ENCODE data around the gene NVL.
"Not testable (repeated sequence)": the region's sequence is repeated elsewhere in the genome, so short reads cannot be mapped to it uniquely, and the experiment has no call there.

The NVL gene

GRCh38 chr1:224217655-224218623 lies 112.0 kb downstream of the NVL start:
- H3K4me1 ChIP-seq (ENCODE audit: control insufficient read depth, insufficient read depth, low read length) = peaks cover 4% of the 10 kb centered on the region
- H3K4me3 ChIP-seq (ENCODE audit: low read depth, low read length) = no peak overlapping the region
- no peak overlapping the region for H3K9ac ChIP-seq (ENCODE audit: low read depth, low read length)
- no peaks in the 10 kb centered on the region for H3K9me3 ChIP-seq (ENCODE audit: control insufficient read depth, insufficient read depth, low read length)
- no peaks in the 10 kb centered on the region for H3K27me3 ChIP-seq (ENCODE audit: control insufficient read depth, insufficient read depth, low read length)
- H3K36me3 ChIP-seq (ENCODE audit: control insufficient read depth, insufficient read depth, low read length) = no peaks in the 10 kb centered on the region

GRCh38 chr1:224216382-224216781 lies 113.6 kb downstream of the NVL start:
- H3K4me1 ChIP-seq (ENCODE audit: control insufficient read depth, insufficient read depth, low read length) = peaks cover 8% of the 10 kb centered on the region
- no peak overlapping the region for H3K9ac ChIP-seq (ENCODE audit: low read depth, low read length)
- H3K27me3 ChIP-seq (ENCODE audit: control insufficient read depth, insufficient read depth, low read length) = no peaks in the 10 kb centered on the region
- no peaks in the 10 kb centered on the region for H3K9me3 ChIP-seq (ENCODE audit: control insufficient read depth, insufficient read depth, low read length)
- no peak overlapping the region for H3K4me3 ChIP-seq (ENCODE audit: low read depth, low read length)
- no peaks in the 10 kb centered on the region for H3K36me3 ChIP-seq (ENCODE audit: control insufficient read depth, insufficient read depth, low read length)

- Histone ChIP-seq H3K4me3 (ENCODE audit: low read depth, low read length) (no peak overlapping the region), H3K9me3 (ENCODE audit: control insufficient read depth, insufficient read depth, low read length) (no peaks in the 10 kb centered on the region), H3K36me3 (ENCODE audit: control insufficient read depth, insufficient read depth, low read length) (no peaks in the 10 kb centered on the region), H3K9ac (ENCODE audit: low read depth, low read length) (peak overlapping the region; percentile 32), H3K4me1 (ENCODE audit: control insufficient read depth, insufficient read depth, low read length) (peaks cover 8% of the 10 kb centered on the region), H3K27me3 (ENCODE audit: control insufficient read depth, insufficient read depth, low read length) (no peaks in the 10 kb centered on the region)
Observed at GRCh38 chr1:224213438-224214119, 116.4 kb downstream of the NVL start.

GRCh38 chr1:224212618-224213061 lies 117.3 kb downstream of the NVL start:
- no peaks in the 10 kb centered on the region for H3K36me3 ChIP-seq (ENCODE audit: control insufficient read depth, insufficient read depth, low read length)
- no peaks in the 10 kb centered on the region for H3K27me3 ChIP-seq (ENCODE audit: control insufficient read depth, insufficient read depth, low read length)
- H3K9ac ChIP-seq (ENCODE audit: low read depth, low read length) = peak overlapping the region; percentile 29
- H3K9me3 ChIP-seq (ENCODE audit: control insufficient read depth, insufficient read depth, low read length) = no peaks in the 10 kb centered on the region
- H3K4me1 ChIP-seq (ENCODE audit: control insufficient read depth, insufficient read depth, low read length) = peaks cover 8% of the 10 kb centered on the region
- no peak overlapping the region for H3K4me3 ChIP-seq (ENCODE audit: low read depth, low read length)

GRCh38 chr1:224211206-224211962 lies 118.6 kb downstream of the NVL start:
- no peak overlapping the region for H3K4me3 ChIP-seq (ENCODE audit: low read depth, low read length)
- no peak overlapping the region for H3K9ac ChIP-seq (ENCODE audit: low read depth, low read length)
- H3K36me3 ChIP-seq (ENCODE audit: control insufficient read depth, insufficient read depth, low read length) = no peaks in the 10 kb centered on the region
- H3K9me3 ChIP-seq (ENCODE audit: control insufficient read depth, insufficient read depth, low read length) = no peaks in the 10 kb centered on the region
- no peaks in the 10 kb centered on the region for H3K27me3 ChIP-seq (ENCODE audit: control insufficient read depth, insufficient read depth, low read length)
- H3K4me1 ChIP-seq (ENCODE audit: control insufficient read depth, insufficient read depth, low read length) = peaks cover 8% of the 10 kb centered on the region

- not testable (repeated sequence) for H3K4me3 ChIP-seq (ENCODE audit: low read depth, low read length); H3K4me1 ChIP-seq (ENCODE audit: control insufficient read depth, insufficient read depth, low read length)
Observed at GRCh38 chr1:224205931-224206538, 123.9 kb downstream of the NVL start.

GRCh38 chr1:224205438-224205840 lies 124.5 kb downstream of the NVL start:
- H3K36me3 ChIP-seq (ENCODE audit: control insufficient read depth, insufficient read depth, low read length) = no peaks in the 10 kb centered on the region
- no peaks in the 10 kb centered on the region for H3K27me3 ChIP-seq (ENCODE audit: control insufficient read depth, insufficient read depth, low read length)
- H3K4me1 ChIP-seq (ENCODE audit: control insufficient read depth, insufficient read depth, low read length) = peaks cover 2% of the 10 kb centered on the region
- H3K4me3 ChIP-seq (ENCODE audit: low read depth, low read length) = no peak overlapping the region
- no peaks in the 10 kb centered on the region for H3K9me3 ChIP-seq (ENCODE audit: control insufficient read depth, insufficient read depth, low read length)
- no peak overlapping the region for H3K9ac ChIP-seq (ENCODE audit: low read depth, low read length)

More at GRCh38 chr1:224205931-224206538, 123.9 kb downstream of the NVL start:
- H3K36me3 ChIP-seq (ENCODE audit: control insufficient read depth, insufficient read depth, low read length); H3K27me3 ChIP-seq (ENCODE audit: control insufficient read depth, insufficient read depth, low read length); H3K9ac ChIP-seq (ENCODE audit: low read depth, low read length); H3K9me3 ChIP-seq (ENCODE audit: control insufficient read depth, insufficient read depth, low read length): not testable (repeated sequence)

- Histone ChIP-seq H3K4me3 (ENCODE audit: low read depth, low read length) (no peak overlapping the region), H3K36me3 (ENCODE audit: control insufficient read depth, insufficient read depth, low read length) (no peaks in the 10 kb centered on the region), H3K9ac (ENCODE audit: low read depth, low read length) (no peak overlapping the region), H3K4me1 (ENCODE audit: control insufficient read depth, insufficient read depth, low read length) (peaks cover 2% of the 10 kb centered on the region), H3K27me3 (ENCODE audit: control insufficient read depth, insufficient read depth, low read length) (no peaks in the 10 kb centered on the region), H3K9me3 (ENCODE audit: control insufficient read depth, insufficient read depth, low read length) (no peaks in the 10 kb centered on the region)
Observed at GRCh38 chr1:224203243-224204016, 126.5 kb downstream of the NVL start.

GRCh38 chr1:224201853-224202252 lies 128.1 kb downstream of the NVL start:
- Histone ChIP-seq H3K4me1 (ENCODE audit: control insufficient read depth, insufficient read depth, low read length) (peaks cover 2% of the 10 kb centered on the region), H3K9me3 (ENCODE audit: control insufficient read depth, insufficient read depth, low read length) (no peaks in the 10 kb centered on the region), H3K9ac (ENCODE audit: low read depth, low read length) (no peak overlapping the region), H3K4me3 (ENCODE audit: low read depth, low read length) (no peak overlapping the region), H3K36me3 (ENCODE audit: control insufficient read depth, insufficient read depth, low read length) (no peaks in the 10 kb centered on the region), H3K27me3 (ENCODE audit: control insufficient read depth, insufficient read depth, low read length) (no peaks in the 10 kb centered on the region)

- Histone ChIP-seq H3K36me3 (ENCODE audit: control insufficient read depth, insufficient read depth, low read length) (no peaks in the 10 kb centered on the region), H3K27me3 (ENCODE audit: control insufficient read depth, insufficient read depth, low read length) (no peaks in the 10 kb centered on the region), H3K4me3 (ENCODE audit: low read depth, low read length) (no peak overlapping the region), H3K9me3 (ENCODE audit: control insufficient read depth, insufficient read depth, low read length) (no peaks in the 10 kb centered on the region), H3K4me1 (ENCODE audit: control insufficient read depth, insufficient read depth, low read length) (peaks cover 2% of the 10 kb centered on the region), H3K9ac (ENCODE audit: low read depth, low read length) (no peak overlapping the region)
Observed at GRCh38 chr1:224201383-224201782, 128.6 kb downstream of the NVL start.
